ENCODE measurements around the gene MCM10. TPM values are rescaled to one million over a fixed set of nuclear protein-coding genes. Genes with fewer than 3 reads are reported as not detected.

Gene MCM10
- total RNA-seq, 1 experiment from 2014 or later = 7.0 TPM

DNA sequence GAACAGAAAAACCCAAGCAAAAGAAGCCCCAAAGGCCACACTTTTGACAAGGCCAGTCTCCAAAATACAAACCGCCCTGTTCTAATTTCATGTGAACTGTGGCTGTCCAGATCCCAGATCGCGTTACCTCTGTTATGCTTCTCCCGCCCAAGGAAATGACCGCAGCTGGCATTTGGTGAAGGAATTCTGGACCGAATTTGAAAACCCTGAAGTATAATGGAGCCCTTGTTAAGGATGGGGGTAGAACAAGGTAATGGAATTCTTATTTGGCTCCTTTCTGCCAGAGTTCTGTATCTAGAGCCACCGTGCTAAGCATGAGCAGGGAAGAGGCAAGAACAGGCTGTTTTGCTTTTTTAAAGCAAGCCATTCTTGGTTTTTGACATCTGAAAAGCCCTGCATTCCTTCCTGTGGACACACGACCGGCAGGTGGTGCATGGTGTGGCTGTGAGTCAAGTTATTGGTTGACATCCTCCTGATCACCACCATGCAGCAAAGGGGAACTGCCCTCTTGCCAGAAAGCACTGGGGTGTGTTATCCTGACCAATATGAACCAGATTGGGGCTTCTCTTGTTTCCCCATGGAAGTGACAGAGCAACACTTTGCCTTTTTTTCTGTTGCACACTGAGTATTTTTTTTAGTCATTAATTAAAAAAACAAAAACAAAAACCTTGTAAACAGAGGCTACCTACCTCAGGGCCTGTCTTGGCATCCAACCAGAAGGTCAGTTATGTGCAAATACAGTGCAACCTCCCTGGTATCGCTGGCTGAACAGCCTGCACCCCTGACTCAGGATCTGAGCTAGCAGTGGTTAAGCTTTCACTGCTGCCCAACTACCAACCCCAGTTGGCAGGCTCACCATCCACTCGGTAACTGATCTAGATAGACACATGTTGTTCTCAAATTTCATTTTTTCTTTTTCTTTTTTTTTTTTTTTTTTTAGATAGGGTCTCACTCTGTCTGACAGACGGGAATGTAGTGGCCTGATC is 58.6 kb downstream of the MCM10 start:
- H3K4me3 ChIP-seq (ENCODE audit: low read length) = no peak overlapping the region
- no peaks in the 10 kb centered on the region for H3K9me2 ChIP-seq (replicated peaks; ENCODE audit: insufficient read depth, low read length)
- no peak overlapping the region for H3K4me2 ChIP-seq (ENCODE audit: low read depth, low read length, poor library complexity, severe bottlenecking)
- no peaks in the 10 kb centered on the region for H3K79me2 ChIP-seq (ENCODE audit: low read length)
- no peaks in the 10 kb centered on the region for H4K20me1 ChIP-seq (ENCODE audit: insufficient read depth, low read depth, low read length)
- H3K27ac ChIP-seq (ENCODE audit: low read length) = no peak overlapping the region
- peak; percentile 79 for DNase-seq
- no peaks in the 10 kb centered on the region for H3K36me3 ChIP-seq (ENCODE audit: insufficient read depth, low read length)
- no peak overlapping the region for H2AFZ ChIP-seq (ENCODE audit: low read length)
- H3K9me3 ChIP-seq (ENCODE audit: low read length) = no peaks in the 10 kb centered on the region
- H3K4me1 ChIP-seq (ENCODE audit: low read length) = 0 out of 2 replicates have a peak, but pooled peaks cover 5% of the 10 kb centered on the region
- H3K27me3 ChIP-seq (ENCODE audit: low read length) = no peaks in the 10 kb centered on the region
- H3K9ac ChIP-seq (ENCODE audit: low read length) = no peak overlapping the region

DNA sequence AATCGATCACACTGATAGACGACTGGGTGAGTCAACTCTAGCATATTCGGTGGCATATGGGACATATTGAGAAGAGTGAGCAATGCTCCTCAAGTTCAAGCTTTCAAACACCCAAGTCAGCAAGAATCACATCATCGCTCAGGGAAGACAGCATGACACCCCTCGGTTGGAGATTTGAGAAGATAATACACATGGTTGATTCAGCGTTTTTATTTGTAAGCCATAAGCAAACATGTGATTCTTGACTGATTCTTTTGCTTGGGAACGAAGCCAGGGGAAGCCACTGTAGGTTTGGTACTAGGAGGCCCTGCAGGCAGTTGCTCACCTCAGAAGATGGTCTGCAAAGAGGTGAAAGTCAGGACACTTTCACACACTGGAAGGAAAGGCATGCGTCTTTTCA is 60.2 kb downstream of the MCM10 start:
- Histone ChIP-seq H3K9me3 (ENCODE audit: low read length) (no peaks in the 10 kb centered on the region), H3K9ac (ENCODE audit: low read length) (no peak overlapping the region), H3K36me3 (ENCODE audit: insufficient read depth, low read length) (no peaks in the 10 kb centered on the region), H3K4me1 (ENCODE audit: low read length) (0 out of 2 replicates have a peak, but pooled peaks cover 5% of the 10 kb centered on the region), H3K79me2 (ENCODE audit: low read length) (no peaks in the 10 kb centered on the region), H3K4me2 (ENCODE audit: low read depth, low read length, poor library complexity, severe bottlenecking) (no peak overlapping the region), H2AFZ (ENCODE audit: low read length) (no peak overlapping the region), H3K4me3 (ENCODE audit: low read length) (no peak overlapping the region), H4K20me1 (ENCODE audit: insufficient read depth, low read depth, low read length) (no peaks in the 10 kb centered on the region), H3K27ac (ENCODE audit: low read length) (no peak overlapping the region), H3K27me3 (ENCODE audit: low read length) (no peaks in the 10 kb centered on the region), H3K9me2 (replicated peaks; ENCODE audit: insufficient read depth, low read length) (no peaks in the 10 kb centered on the region)
- DNase-seq = no peak

GRCh38 chr10:13222151-13222550 is 60.8 kb downstream of the MCM10 start:
- Histone ChIP-seq H3K4me2 (ENCODE audit: low read depth, low read length, poor library complexity, severe bottlenecking) (no peak overlapping the region), H3K36me3 (ENCODE audit: insufficient read depth, low read length) (no peaks in the 10 kb centered on the region), H4K20me1 (ENCODE audit: insufficient read depth, low read depth, low read length) (no peaks in the 10 kb centered on the region), H2AFZ (ENCODE audit: low read length) (no peak overlapping the region), H3K27me3 (ENCODE audit: low read length) (no peaks in the 10 kb centered on the region), H3K79me2 (ENCODE audit: low read length) (no peaks in the 10 kb centered on the region), H3K4me1 (ENCODE audit: low read length) (0 out of 2 replicates have a peak, but pooled peaks cover 5% of the 10 kb centered on the region), H3K9me2 (replicated peaks; ENCODE audit: insufficient read depth, low read length) (no peaks in the 10 kb centered on the region), H3K27ac (ENCODE audit: low read length) (no peak overlapping the region), H3K9ac (ENCODE audit: low read length) (no peak overlapping the region), H3K4me3 (ENCODE audit: low read length) (no peak overlapping the region), H3K9me3 (ENCODE audit: low read length) (no peaks in the 10 kb centered on the region)
- DNase-seq = peak; percentile 21

DNA sequence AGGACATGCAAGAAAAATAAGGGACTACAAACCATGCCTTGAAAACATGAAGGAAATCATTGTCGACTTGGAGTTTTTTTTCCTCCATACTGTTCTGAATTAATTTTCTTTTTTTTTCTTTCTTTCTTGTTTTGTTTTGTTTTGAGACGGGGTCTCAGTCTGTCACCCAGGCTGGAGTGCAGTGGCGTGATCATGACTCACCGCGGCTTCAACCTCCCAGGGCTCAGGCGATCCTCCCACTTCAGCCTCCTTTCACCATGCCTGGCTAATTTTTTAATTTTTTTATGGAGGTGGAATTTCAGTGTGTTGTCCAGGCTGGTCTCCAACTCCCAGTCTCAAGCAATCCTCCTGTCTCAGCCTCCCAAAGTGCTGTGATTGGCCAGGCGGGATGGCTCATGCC is 61.2 kb downstream of the MCM10 start:
- H3K9ac ChIP-seq (ENCODE audit: low read length) = no peak overlapping the region

DNA sequence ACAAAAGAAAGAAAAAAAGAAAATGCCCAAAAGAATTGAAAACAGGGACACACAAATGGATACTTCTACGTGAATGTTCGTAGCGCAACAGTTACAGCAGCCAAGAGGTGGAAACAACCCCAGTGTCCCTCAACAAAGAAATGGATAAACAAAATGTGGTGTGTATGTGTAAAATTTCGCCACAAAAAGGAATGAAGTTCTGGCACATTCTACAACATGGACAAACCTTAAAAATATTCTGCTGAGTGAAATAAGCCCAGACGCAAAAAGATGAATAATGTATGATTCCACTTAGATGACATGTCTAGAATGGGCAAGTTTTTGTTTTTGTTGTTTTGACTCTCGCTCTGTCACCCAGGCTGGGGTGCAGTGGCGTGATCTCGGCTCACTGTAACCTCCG is 61.9 kb downstream of the MCM10 start:
- Histone ChIP-seq H3K9me2 (replicated peaks; ENCODE audit: insufficient read depth, low read length) (no peaks in the 10 kb centered on the region), H2AFZ (ENCODE audit: low read length) (no peak overlapping the region), H4K20me1 (ENCODE audit: insufficient read depth, low read depth, low read length) (no peaks in the 10 kb centered on the region), H3K36me3 (ENCODE audit: insufficient read depth, low read length) (no peaks in the 10 kb centered on the region), H3K9ac (ENCODE audit: low read length) (no peak overlapping the region), H3K27ac (ENCODE audit: low read length) (no peak overlapping the region), H3K4me3 (ENCODE audit: low read length) (no peak overlapping the region), H3K9me3 (ENCODE audit: low read length) (no peaks in the 10 kb centered on the region), H3K4me2 (ENCODE audit: low read depth, low read length, poor library complexity, severe bottlenecking) (no peak overlapping the region), H3K27me3 (ENCODE audit: low read length) (no peaks in the 10 kb centered on the region), H3K4me1 (ENCODE audit: low read length) (0 out of 2 replicates have a peak, but pooled peaks cover 5% of the 10 kb centered on the region), H3K79me2 (ENCODE audit: low read length) (no peaks in the 10 kb centered on the region)
- DNase-seq = peak; percentile 9

More for the DNA sequence above, 61.2 kb downstream of the MCM10 start:
- DNase-seq = peak; percentile 4
- 0 out of 2 replicates have a peak, but pooled peaks cover 5% of the 10 kb centered on the region for H3K4me1 ChIP-seq (ENCODE audit: low read length)
- H3K27me3 ChIP-seq (ENCODE audit: low read length) = no peaks in the 10 kb centered on the region
- H4K20me1 ChIP-seq (ENCODE audit: insufficient read depth, low read depth, low read length) = no peaks in the 10 kb centered on the region
- H3K9me3 ChIP-seq (ENCODE audit: low read length) = no peaks in the 10 kb centered on the region
- H3K79me2 ChIP-seq (ENCODE audit: low read length) = no peaks in the 10 kb centered on the region
- H3K36me3 ChIP-seq (ENCODE audit: insufficient read depth, low read length) = no peaks in the 10 kb centered on the region
- H3K4me3 ChIP-seq (ENCODE audit: low read length) = no peak overlapping the region
- no peaks in the 10 kb centered on the region for H3K9me2 ChIP-seq (replicated peaks; ENCODE audit: insufficient read depth, low read length)
- no peak overlapping the region for H3K27ac ChIP-seq (ENCODE audit: low read length)
- no peak overlapping the region for H3K4me2 ChIP-seq (ENCODE audit: low read depth, low read length, poor library complexity, severe bottlenecking)
- H2AFZ ChIP-seq (ENCODE audit: low read length) = no peak overlapping the region

DNA sequence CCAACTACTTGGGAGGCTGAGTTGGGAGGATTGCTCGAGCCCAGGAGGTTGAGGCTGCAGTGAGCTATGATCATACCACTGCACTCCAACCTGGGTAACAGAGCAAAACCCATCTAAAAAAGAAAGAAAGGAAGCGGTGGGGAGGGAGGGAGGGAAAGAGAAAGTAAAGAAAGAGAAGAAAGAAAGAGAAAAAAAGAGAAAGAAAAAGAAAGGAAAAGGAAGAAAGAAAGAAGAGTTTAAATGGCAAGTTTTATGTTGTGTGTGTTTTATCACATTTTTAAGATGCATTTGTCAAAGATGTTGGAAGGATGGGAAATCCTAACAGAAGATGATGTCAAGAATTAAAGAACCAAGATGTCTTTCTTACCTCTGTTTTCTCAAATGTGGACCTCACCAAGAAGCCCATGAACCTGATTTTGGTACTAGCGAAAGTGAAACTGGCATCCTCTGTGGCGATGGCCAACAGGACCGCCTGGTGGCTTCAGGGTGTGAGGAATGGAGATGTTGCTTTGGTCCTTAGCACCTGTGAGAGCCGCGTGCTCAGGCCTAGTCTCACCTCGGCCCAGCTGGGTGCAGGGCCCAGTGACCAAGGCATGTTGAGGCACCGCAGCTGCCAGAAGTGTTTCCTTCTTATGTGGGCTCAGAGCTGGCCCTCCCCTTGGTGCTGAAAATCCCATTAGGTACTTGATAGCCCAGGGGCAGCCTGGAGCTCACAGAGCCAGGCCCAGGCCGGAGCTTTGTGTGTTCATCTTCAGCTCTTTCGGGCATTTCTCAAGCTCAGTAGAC is 63.0 kb downstream of the MCM10 start:
- Histone ChIP-seq H3K9me2 (replicated peaks; ENCODE audit: insufficient read depth, low read length) (no peaks in the 10 kb centered on the region), H3K27me3 (ENCODE audit: low read length) (no peaks in the 10 kb centered on the region), H3K4me2 (ENCODE audit: low read depth, low read length, poor library complexity, severe bottlenecking) (no peak overlapping the region), H3K9me3 (ENCODE audit: low read length) (no peaks in the 10 kb centered on the region), H3K4me1 (ENCODE audit: low read length) (peaks cover 5% of the 10 kb centered on the region), H3K36me3 (ENCODE audit: insufficient read depth, low read length) (no peaks in the 10 kb centered on the region), H3K79me2 (ENCODE audit: low read length) (no peaks in the 10 kb centered on the region), H3K9ac (ENCODE audit: low read length) (no peak overlapping the region), H4K20me1 (ENCODE audit: insufficient read depth, low read depth, low read length) (no peaks in the 10 kb centered on the region), H3K4me3 (ENCODE audit: low read length) (no peak overlapping the region), H2AFZ (ENCODE audit: low read length) (no peak overlapping the region), H3K27ac (ENCODE audit: low read length) (no peak overlapping the region)
- DNase-seq = no peak

GRCh38 chr10:13225601-13226000 is 64.2 kb downstream of the MCM10 start:
- H3K79me2 ChIP-seq (ENCODE audit: low read length) = no peaks in the 10 kb centered on the region
- H4K20me1 ChIP-seq (ENCODE audit: insufficient read depth, low read depth, low read length) = no peaks in the 10 kb centered on the region
- H3K27me3 ChIP-seq (ENCODE audit: low read length) = no peaks in the 10 kb centered on the region
- no peak overlapping the region for H3K4me3 ChIP-seq (ENCODE audit: low read length)
- no peak for DNase-seq
- H3K27ac ChIP-seq (ENCODE audit: low read length) = no peak overlapping the region
- peaks cover 7% of the 10 kb centered on the region for H3K4me1 ChIP-seq (ENCODE audit: low read length)
- H3K9me3 ChIP-seq (ENCODE audit: low read length) = no peaks in the 10 kb centered on the region
- H3K36me3 ChIP-seq (ENCODE audit: insufficient read depth, low read length) = no peaks in the 10 kb centered on the region
- H3K4me2 ChIP-seq (ENCODE audit: low read depth, low read length, poor library complexity, severe bottlenecking) = no peak overlapping the region
- no peaks in the 10 kb centered on the region for H3K9me2 ChIP-seq (replicated peaks; ENCODE audit: insufficient read depth, low read length)
- no peak overlapping the region for H2AFZ ChIP-seq (ENCODE audit: low read length)
- no peak overlapping the region for H3K9ac ChIP-seq (ENCODE audit: low read length)

GRCh38 chr10:13227031-13227430 is 65.7 kb downstream of the MCM10 start:
- no peaks in the 10 kb centered on the region for H3K27me3 ChIP-seq (ENCODE audit: low read length)
- H3K9me3 ChIP-seq (ENCODE audit: low read length) = no peaks in the 10 kb centered on the region
- H3K9ac ChIP-seq (ENCODE audit: low read length) = no peak overlapping the region
- no peak for DNase-seq
- no peak overlapping the region for H2AFZ ChIP-seq (ENCODE audit: low read length)
- no peak overlapping the region for H3K27ac ChIP-seq (ENCODE audit: low read length)
- no peak overlapping the region for H3K4me2 ChIP-seq (ENCODE audit: low read depth, low read length, poor library complexity, severe bottlenecking)
- no peaks in the 10 kb centered on the region for H3K9me2 ChIP-seq (replicated peaks; ENCODE audit: insufficient read depth, low read length)
- no peaks in the 10 kb centered on the region for H3K79me2 ChIP-seq (ENCODE audit: low read length)
- H4K20me1 ChIP-seq (ENCODE audit: insufficient read depth, low read depth, low read length) = no peaks in the 10 kb centered on the region
- no peak overlapping the region for H3K4me3 ChIP-seq (ENCODE audit: low read length)
- no peaks in the 10 kb centered on the region for H3K36me3 ChIP-seq (ENCODE audit: insufficient read depth, low read length)
- H3K4me1 ChIP-seq (ENCODE audit: low read length) = peaks cover 7% of the 10 kb centered on the region
